HepG2 (cell line): ENCODE results near the gene DHX16. TPM values are rescaled to one million over a fixed set of nuclear protein-coding genes. Genes with fewer than 3 reads are reported as not detected.

Experiments used
- ATAC-seq: fragments of 200-7000 bp; cut with Tn5 transposase; 3 replicates; pipeline ENCODE4 v1.9.1; 2020; ENCODE audit warnings: mild to moderate bottlenecking, moderate library complexity
- BruUV-seq: library from RNA; stranded (reverse); fragments of 400-500 nt; replicated peaks from 2 replicates; lab custom pipeline; 2021; lab: Mats Ljungman, UMichigan
- CTCF ChIA-PET: fragments of 300-600 bp; formaldehyde crosslinking; extraction: SDS; loops from one replicate; lab custom pipeline; 2021; ENCODE audit warnings: low total read pairs, inconsistent platforms, low intra/inter-chr PET ratio; lab: Yijun Ruan, JAX
- POLR2A ChIA-PET: fragments of 350-600 bp; sonication (Branson Sonifier 250); formaldehyde crosslinking; loops from one replicate; lab custom pipeline; 2020; ENCODE audit warnings: antibody characterized with exemption, inconsistent platforms; lab: Yijun Ruan, JAX
- DNase-seq: peaks from one replicate; pipeline ENCODE4 v3.0.0-alpha.2; 2015; ENCODE audit warnings: low spot score
- FAIRE-seq: peaks from 3 replicates; lab custom pipeline; 2011; peaks lifted over from hg19 to GRCh38; lab: Jason Lieb, UNC
- H2AFZ ChIP-seq: one replicate; pipeline ENCODE4 v1.6.1; 2011; ENCODE audit warnings: low read length, inconsistent platforms
- H3K27ac ChIP-seq: fragments of 300-600 bp; 3 replicates; pipeline ENCODE4 v1.8.0; 2011; ENCODE audit warnings: mixed run types, mild to moderate bottlenecking, mixed read lengths, low read length, inconsistent platforms; ENCODE audit not compliant: insufficient read depth; ENCODE audit errors: extremely low read length
- H3K27me3 ChIP-seq, 2 experiments: fragments of 200-600 bp in 1 of 2; 2 replicates in 1 of 2; 3 replicates in 1 of 2; pipeline versions ENCODE4 v1.6.0 to v1.8.0; 2011; ENCODE audit warnings: low read length in 2 of 2, mild to moderate bottlenecking in 2 of 2, moderate library complexity in 2 of 2, inconsistent platforms in 1 of 2; ENCODE audit not compliant: insufficient read depth in 2 of 2, control insufficient read depth in 1 of 2
- H3K36me3 ChIP-seq, 2 experiments: fragments of 200-600 bp in 1 of 2; replicated peaks in 1 of 2; 2 replicates in 1 of 2; 3 replicates in 1 of 2; pipeline versions ENCODE4 v1.5.1 to v1.8.0; 2011; ENCODE audit warnings: low read length in 2 of 2, inconsistent platforms in 1 of 2; ENCODE audit not compliant: insufficient read depth in 2 of 2, control insufficient read depth in 1 of 2
- H3K4me1 ChIP-seq: 2 replicates; pipeline ENCODE4 v1.5.1; 2012; ENCODE audit warnings: low read length, inconsistent platforms; ENCODE audit not compliant: insufficient read depth
- H3K4me2 ChIP-seq: 2 replicates; pipeline ENCODE4 v1.6.0; 2011; ENCODE audit warnings: low read depth, low read length, inconsistent platforms
- H3K4me3 ChIP-seq, 3 experiments: fragments of 200-600 bp in 1 of 3; sonication (generic), shearing (Covaris generic) in 1 of 3; replicated peaks in 1 of 3; 2 replicates each; pipeline ENCODE4 v1.5.1; 2011 to 2016; ENCODE audit warnings: low read length in 3 of 3, inconsistent platforms in 2 of 3, low read depth in 2 of 3, mild to moderate bottlenecking in 2 of 3, control low read depth in 1 of 3, mixed read lengths in 1 of 3; ENCODE audit not compliant: insufficient read depth in 1 of 3
- H3K79me2 ChIP-seq: one replicate; pipeline ENCODE4 v1.6.1; 2011; ENCODE audit warnings: low read length, inconsistent platforms; ENCODE audit not compliant: insufficient read depth
- H3K9ac ChIP-seq: 2 replicates; pipeline ENCODE4 v1.6.0; 2011; ENCODE audit warnings: mild to moderate bottlenecking, low read depth, low read length, inconsistent platforms; ENCODE audit not compliant: insufficient read depth
- H3K9me3 ChIP-seq: 2 replicates; pipeline ENCODE4 v1.5.1; 2012; ENCODE audit warnings: mild to moderate bottlenecking, low read length
- H4K20me1 ChIP-seq: 2 replicates; pipeline ENCODE4 v1.6.0; 2011; ENCODE audit warnings: inconsistent platforms, mild to moderate bottlenecking, low read length, moderate library complexity; ENCODE audit not compliant: insufficient read depth
- CEBPB ChIP-seq: IDR thresholded peaks from 2 replicates; pipeline ENCODE4 v1.6.1; 2011; ENCODE audit warnings: low read depth, low read length, improper control_type of control experiment, borderline replicate concordance
- HDAC6 ChIP-seq: fragments of 200-600 bp; sonication (generic); IDR thresholded peaks from 2 replicates; pipeline ENCODE4 v1.7.0; 2017; ENCODE audit warnings: mild to moderate bottlenecking, antibody characterized with exemption, low read length, low read depth
- ZNF800 ChIP-seq: sonication (generic); formaldehyde crosslinking; IDR thresholded peaks from 2 replicates; pipeline ENCODE4 v1.4.0; 2020; ENCODE audit warnings: missing genetic modification reagents
- whole genome bisulfite sequencing: methylation state at CpG from one replicate; pipeline ENCODE4 v1.1.6; 2017; ENCODE audit warnings: low lambda C conversion rate; 5-methylcytosine and 5-hydroxymethylcytosine counted together
- in situ Hi-C: cut with HindIII; loops from 2 replicates; pipeline ENCODE4 v1.10.0; 2017; ENCODE audit warnings: low pct_unique_long_range_greater_than_20kb; ENCODE audit not compliant: extremely low pct_ligation_motif_present
- intact Hi-C: fragments of 100-400 bp; cut with micrococcal nuclease; formaldehyde crosslinking; loops from one replicate; pipeline ENCODE4 v1.10.0; 2022; ENCODE audit not compliant: unreplicated experiment
- polyA plus RNA-seq, 8 experiments: library from polyadenylated mRNA; depleted of rRNA in 3 of 8; stranded (reverse) in 7 of 8; unstranded in 1 of 8; fragments of >200 nt; fragmentation: Illumina TruSeq in 4 of 8; extraction: Trizol in 4 of 8; gene quantifications; 2 replicates each; pipeline versions ENCODE4 v1.2.1 to v1.2.3, GENCODE V29; 2011 to 2016; ENCODE audit warnings: low read depth in 4 of 8, missing spikeins in 1 of 8, mixed read lengths in 1 of 8; ENCODE audit not compliant: insufficient read depth in 1 of 8
- total RNA-seq, 5 experiments: library from RNA; depleted of rRNA; stranded (reverse); fragments of >200 nt; fragmentation: Illumina TruSeq; extraction: Trizol; gene quantifications; 2 replicates each; pipeline ENCODE4 v1.2.3, GENCODE V29; 2016; ENCODE audit warnings: low read depth in 1 of 5
- TF ChIP-seq, protein P1 (sequence below): sonication (generic); formaldehyde crosslinking; IDR thresholded peaks from 2 replicates; pipeline ENCODE4 v1.4.0; 2020; ENCODE audit warnings: missing genetic modification reagents

Gene DHX16
- total and polyA plus RNA-seq, 2 of the 13 experiments (the other 11 are each of a cell fraction or from before 2014, with no cell fraction given): 57.0 to 58.5 TPM

- Histone ChIP-seq H3K36me3 (peaks cover 24 to 42% of the 10 kb centered on the region in 2 experiments), H3K9me3 (no peaks in the 10 kb centered on the region), H3K4me1 (peaks cover 35% of the 10 kb centered on the region), H4K20me1 (no peaks in the 10 kb centered on the region), H3K4me3 (no peak overlapping the region), H3K79me2 (peaks cover 3% of the 10 kb centered on the region), H2AFZ (no peak overlapping the region), H3K4me2 (no peak overlapping the region), H3K27ac (no peak overlapping the region), H3K9ac (no peak overlapping the region), H3K27me3 (no peaks in the 10 kb centered on the region; a peak in 1 of 5 replicates)
- in situ Hi-C loops: no loop called here
- FAIRE-seq (no peak), DNase-seq (no peak), ATAC-seq (no peak)
- CTCF ChIA-PET: no interaction called here
- WGBS: 100% methylated on average over 1 of the region's 1 CpG
- intact Hi-C loops: no loop called here
- POLR2A ChIA-PET: no interaction called here
- no TSS peak for BruUV-seq
- TF ChIP-seq CEBPB: peak; percentile 66; the same call in 1 of the 2 replicates
- TF ChIP-seq HDAC6: no peak
These were observed 41.5 kb upstream of the DHX16 start for GRCh38 chr6:30714263-30714662.

DNA sequence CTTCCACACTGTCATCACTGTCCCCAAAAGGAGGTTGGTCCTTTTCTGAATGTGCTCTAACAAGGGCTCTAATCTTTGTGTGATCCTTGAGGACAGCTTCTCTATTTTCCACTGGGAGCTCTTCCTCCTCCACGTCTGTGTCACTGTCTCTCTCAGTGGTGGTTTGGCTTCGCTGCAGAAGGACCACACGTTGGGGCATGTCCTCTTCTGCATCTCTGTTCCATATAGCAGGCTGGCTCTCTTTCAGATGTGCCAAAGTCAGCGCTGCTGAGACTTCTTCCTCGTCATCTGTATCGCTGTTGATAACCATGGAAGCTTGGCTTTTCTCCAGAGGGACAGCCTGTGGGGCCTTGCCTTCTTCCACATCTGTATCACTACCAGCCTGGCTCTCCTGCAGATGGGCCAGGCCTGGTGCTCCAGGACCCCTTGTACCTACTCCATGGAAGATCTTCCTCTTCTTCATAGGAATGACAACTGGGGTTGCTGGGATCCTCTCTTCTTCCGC, 39.7 kb upstream of the DHX16 start:
- Histone ChIP-seq H3K27ac (no peak overlapping the region), H3K36me3 (peaks cover 25 to 49% of the 10 kb centered on the region in 2 experiments), H4K20me1 (no peaks in the 10 kb centered on the region), H3K9ac (no peak overlapping the region), H3K4me2 (no peak overlapping the region), H3K79me2 (no peaks in the 10 kb centered on the region), H3K27me3 (no peaks in the 10 kb centered on the region; a peak in 1 of 5 replicates), H3K4me3 (no peak overlapping the region), H3K9me3 (no peaks in the 10 kb centered on the region), H3K4me1 (peaks cover 21% of the 10 kb centered on the region), H2AFZ (no peak overlapping the region)
- ChIA-PET POLR2A (no interaction called here), CTCF (no interaction called here)
- 96% methylated on average over 7 of the region's 7 CpGs for WGBS
- ATAC-seq (no peak), DNase-seq (no peak), FAIRE-seq (no peak)
- intact Hi-C loops: no loop called here
- TF ChIP-seq, protein P1, sequence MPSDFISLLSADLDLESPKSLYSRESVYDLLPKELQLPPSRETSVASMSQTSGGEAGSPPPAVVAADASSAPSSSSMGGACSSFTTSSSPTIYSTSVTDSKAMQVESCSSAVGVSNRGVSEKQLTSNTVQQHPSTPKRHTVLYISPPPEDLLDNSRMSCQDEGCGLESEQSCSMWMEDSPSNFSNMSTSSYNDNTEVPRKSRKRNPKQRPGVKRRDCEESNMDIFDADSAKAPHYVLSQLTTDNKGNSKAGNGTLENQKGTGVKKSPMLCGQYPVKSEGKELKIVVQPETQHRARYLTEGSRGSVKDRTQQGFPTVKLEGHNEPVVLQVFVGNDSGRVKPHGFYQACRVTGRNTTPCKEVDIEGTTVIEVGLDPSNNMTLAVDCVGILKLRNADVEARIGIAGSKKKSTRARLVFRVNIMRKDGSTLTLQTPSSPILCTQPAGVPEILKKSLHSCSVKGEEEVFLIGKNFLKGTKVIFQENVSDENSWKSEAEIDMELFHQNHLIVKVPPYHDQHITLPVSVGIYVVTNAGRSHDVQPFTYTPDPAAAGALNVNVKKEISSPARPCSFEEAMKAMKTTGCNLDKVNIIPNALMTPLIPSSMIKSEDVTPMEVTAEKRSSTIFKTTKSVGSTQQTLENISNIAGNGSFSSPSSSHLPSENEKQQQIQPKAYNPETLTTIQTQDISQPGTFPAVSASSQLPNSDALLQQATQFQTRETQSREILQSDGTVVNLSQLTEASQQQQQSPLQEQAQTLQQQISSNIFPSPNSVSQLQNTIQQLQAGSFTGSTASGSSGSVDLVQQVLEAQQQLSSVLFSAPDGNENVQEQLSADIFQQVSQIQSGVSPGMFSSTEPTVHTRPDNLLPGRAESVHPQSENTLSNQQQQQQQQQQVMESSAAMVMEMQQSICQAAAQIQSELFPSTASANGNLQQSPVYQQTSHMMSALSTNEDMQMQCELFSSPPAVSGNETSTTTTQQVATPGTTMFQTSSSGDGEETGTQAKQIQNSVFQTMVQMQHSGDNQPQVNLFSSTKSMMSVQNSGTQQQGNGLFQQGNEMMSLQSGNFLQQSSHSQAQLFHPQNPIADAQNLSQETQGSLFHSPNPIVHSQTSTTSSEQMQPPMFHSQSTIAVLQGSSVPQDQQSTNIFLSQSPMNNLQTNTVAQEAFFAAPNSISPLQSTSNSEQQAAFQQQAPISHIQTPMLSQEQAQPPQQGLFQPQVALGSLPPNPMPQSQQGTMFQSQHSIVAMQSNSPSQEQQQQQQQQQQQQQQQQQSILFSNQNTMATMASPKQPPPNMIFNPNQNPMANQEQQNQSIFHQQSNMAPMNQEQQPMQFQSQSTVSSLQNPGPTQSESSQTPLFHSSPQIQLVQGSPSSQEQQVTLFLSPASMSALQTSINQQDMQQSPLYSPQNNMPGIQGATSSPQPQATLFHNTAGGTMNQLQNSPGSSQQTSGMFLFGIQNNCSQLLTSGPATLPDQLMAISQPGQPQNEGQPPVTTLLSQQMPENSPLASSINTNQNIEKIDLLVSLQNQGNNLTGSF (CRISPR knock-in tag): no peak
- no peak for TF ChIP-seq ZNF800 (CRISPR knock-in tag)
- in situ Hi-C loops: no loop called here
- no TSS peak for BruUV-seq
